MCF 10A (cell line): ENCODE data around the gene ZC3H12C. TPM values are rescaled to one million over a fixed set of nuclear protein-coding genes. Genes with fewer than 3 reads are reported as not detected.
"Not testable (repeated sequence)": the region's sequence is repeated elsewhere in the genome, so short reads cannot be mapped to it uniquely, and the experiment has no call there.

Experiments used
- BruUV-seq: library from RNA; stranded (reverse); fragments of 400-500 nt; replicated peaks from 2 replicates; lab custom pipeline; 2021; lab: Mats Ljungman, UMichigan
- CTCF ChIA-PET: fragments of 300-600 bp; sonication (Branson Sonifier 250); formaldehyde crosslinking; extraction: SDS; loops from one replicate; lab custom pipeline; 2021; ENCODE audit warnings: antibody characterized with exemption, inconsistent platforms; lab: Yijun Ruan, JAX
- POLR2A ChIA-PET: fragments of 300-600, 350-650 bp; sonication (Branson Sonifier 250); formaldehyde crosslinking; extraction: SDS; loops from one replicate; lab custom pipeline; 2020; ENCODE audit warnings: antibody characterized with exemption, inconsistent platforms; lab: Yijun Ruan, JAX
- DNase-seq: peaks from one replicate; pipeline ENCODE4 v3.0.0-alpha.2; 2018; ENCODE audit not compliant: unreplicated experiment
- H3K27ac Mint-ChIP-seq: one replicate; pipeline ENCODE4 v1.8.0; 2022; ENCODE audit warnings: mild to moderate bottlenecking, low read depth, mixed read lengths; ENCODE audit not compliant: unreplicated experiment
- H3K27me3 Mint-ChIP-seq: one replicate; pipeline ENCODE4 v1.8.0; 2022; ENCODE audit warnings: mixed read lengths; ENCODE audit not compliant: insufficient read depth, unreplicated experiment
- H3K36me3 Mint-ChIP-seq: one replicate; pipeline ENCODE4 v1.8.0; 2022; ENCODE audit warnings: mild to moderate bottlenecking, moderate library complexity, mixed read lengths; ENCODE audit not compliant: insufficient read depth, unreplicated experiment
- H3K4me1 Mint-ChIP-seq: one replicate; pipeline ENCODE4 v1.8.0; 2022; ENCODE audit warnings: mixed read lengths; ENCODE audit not compliant: insufficient read depth, unreplicated experiment
- H3K4me3 Mint-ChIP-seq: one replicate; pipeline ENCODE4 v1.8.0; 2022; ENCODE audit warnings: mild to moderate bottlenecking, moderate library complexity, mixed read lengths; ENCODE audit not compliant: unreplicated experiment
- H3K9me3 Mint-ChIP-seq: one replicate; pipeline ENCODE4 v1.8.0; 2022; ENCODE audit warnings: mixed read lengths; ENCODE audit not compliant: unreplicated experiment
- intact Hi-C: fragments of 100-400 bp; cut with micrococcal nuclease; formaldehyde crosslinking; loops from 2 replicates; pipeline ENCODE4 v1.14.1; 2022
- total RNA-seq: library from RNA; stranded (reverse); gene quantifications from 2 replicates; pipeline ENCODE4 v1.2.3, GENCODE V29; 2022
- TF ChIP-seq, protein P1 (sequence below): fragments of 200-600 bp; IDR thresholded peaks from one replicate; pipeline ENCODE4 v1.8.0; 2022; ENCODE audit warnings: antibody characterized with exemption, mild to moderate bottlenecking; ENCODE audit not compliant: unreplicated experiment

The ZC3H12C gene
- total RNA-seq, 1 experiment from 2014 or later = 37.7 TPM

DNA sequence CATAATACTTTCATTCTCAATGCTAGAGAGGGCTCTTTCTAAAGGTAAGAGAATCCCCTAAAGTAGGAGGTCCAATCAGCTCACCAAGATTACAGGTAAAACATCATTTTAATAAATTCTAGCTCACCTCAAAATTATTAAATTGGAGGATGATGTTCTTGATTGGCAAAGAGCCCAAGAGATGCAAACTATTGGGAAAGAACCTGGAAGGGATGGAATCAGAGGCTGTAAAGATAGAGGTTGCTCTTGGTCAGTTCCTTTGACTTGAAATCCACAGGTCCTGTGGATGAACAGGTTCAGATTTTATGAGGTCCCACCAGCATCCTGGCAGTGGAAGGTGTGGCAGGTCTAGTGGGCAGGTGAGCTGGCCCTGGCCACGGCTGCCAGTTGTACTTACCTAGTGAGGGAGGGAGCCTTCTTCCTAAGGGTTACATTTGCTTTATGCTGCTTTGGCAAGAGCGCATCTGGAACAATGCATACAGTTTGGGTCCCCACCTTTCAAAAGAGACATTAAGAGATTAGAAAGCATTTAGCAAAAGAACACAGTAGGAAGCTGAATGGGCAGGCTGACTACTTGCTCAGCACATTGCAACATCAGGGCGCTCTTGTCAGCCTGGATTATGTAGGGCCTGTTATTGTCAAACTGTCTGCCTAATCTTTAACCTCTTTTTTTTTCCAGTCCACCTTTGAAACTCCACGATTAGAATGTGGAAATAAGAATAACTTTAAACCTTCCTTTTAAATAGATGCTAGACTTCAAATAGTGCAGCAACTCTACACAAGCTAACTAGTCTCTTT, 106.2 kb downstream of the ZC3H12C start:
- intact Hi-C loops = no loop called here
- H3K27me3 Mint-ChIP-seq = no peaks in the 10 kb centered on the region
- no peaks in the 10 kb centered on the region for H3K9me3 Mint-ChIP-seq
- H3K27ac Mint-ChIP-seq = peak overlapping the region; percentile 28
- H3K4me1 Mint-ChIP-seq = peaks cover 51% of the 10 kb centered on the region
- CTCF ChIA-PET = interaction anchor here (0.6 to 8.6 kb wide), 14 partner anchors 13 to 253 kb away, joined by 3 to 74 read pairs (median 4); partner anchors contain the start of gene FDX1
- peaks cover 18% of the 10 kb centered on the region for H3K36me3 Mint-ChIP-seq
- H3K4me3 Mint-ChIP-seq = no peak overlapping the region
- POLR2A ChIA-PET = interaction anchor here (0.6 to 10.5 kb wide), 26 partner anchors 8 to 1140 kb away, joined by 3 to 146 read pairs (median 5); partner anchors contain the start of genes FDX1, RDX and ZC3H12C
- peak; percentile 64 for DNase-seq
- BruUV-seq = no TSS peak
- TF ChIP-seq, protein P1, sequence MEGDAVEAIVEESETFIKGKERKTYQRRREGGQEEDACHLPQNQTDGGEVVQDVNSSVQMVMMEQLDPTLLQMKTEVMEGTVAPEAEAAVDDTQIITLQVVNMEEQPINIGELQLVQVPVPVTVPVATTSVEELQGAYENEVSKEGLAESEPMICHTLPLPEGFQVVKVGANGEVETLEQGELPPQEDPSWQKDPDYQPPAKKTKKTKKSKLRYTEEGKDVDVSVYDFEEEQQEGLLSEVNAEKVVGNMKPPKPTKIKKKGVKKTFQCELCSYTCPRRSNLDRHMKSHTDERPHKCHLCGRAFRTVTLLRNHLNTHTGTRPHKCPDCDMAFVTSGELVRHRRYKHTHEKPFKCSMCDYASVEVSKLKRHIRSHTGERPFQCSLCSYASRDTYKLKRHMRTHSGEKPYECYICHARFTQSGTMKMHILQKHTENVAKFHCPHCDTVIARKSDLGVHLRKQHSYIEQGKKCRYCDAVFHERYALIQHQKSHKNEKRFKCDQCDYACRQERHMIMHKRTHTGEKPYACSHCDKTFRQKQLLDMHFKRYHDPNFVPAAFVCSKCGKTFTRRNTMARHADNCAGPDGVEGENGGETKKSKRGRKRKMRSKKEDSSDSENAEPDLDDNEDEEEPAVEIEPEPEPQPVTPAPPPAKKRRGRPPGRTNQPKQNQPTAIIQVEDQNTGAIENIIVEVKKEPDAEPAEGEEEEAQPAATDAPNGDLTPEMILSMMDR = no peak

DNA sequence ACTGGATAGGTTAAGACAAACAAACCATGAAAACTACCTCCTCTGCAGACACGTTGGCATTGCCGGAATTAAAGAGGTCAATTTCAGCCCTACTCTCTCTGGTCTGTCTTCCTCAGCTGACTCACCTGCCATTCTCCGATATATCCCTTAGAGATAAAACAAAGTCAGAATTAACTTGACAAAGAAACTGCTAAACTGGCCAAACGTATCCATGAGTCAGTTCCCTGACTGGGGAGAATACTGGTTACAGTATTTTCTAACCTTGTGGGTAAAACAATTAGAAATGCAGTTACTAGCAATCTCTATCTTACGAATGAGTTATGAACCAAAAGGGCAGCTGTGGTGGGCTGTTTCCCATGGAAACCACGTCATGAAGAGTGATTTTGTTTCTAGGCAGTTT, 107.0 kb downstream of the ZC3H12C start:
- peak overlapping the region; percentile 28 for H3K27ac Mint-ChIP-seq
- no peak overlapping the region for H3K4me3 Mint-ChIP-seq
- H3K9me3 Mint-ChIP-seq = no peaks in the 10 kb centered on the region
- peaks cover 48% of the 10 kb centered on the region for H3K4me1 Mint-ChIP-seq
- ChIA-PET POLR2A (interaction anchor here (0.6 to 10.5 kb wide), 24 partner anchors 8 to 1031 kb away, joined by 3 to 146 read pairs (median 6); partner anchors contain the start of genes FDX1, RDX and ZC3H12C), CTCF (interaction anchor here (0.8 to 8.6 kb wide), 15 partner anchors 21 to 232 kb away, joined by 3 to 74 read pairs (median 8); partner anchors contain the start of gene FDX1)
- no TSS peak for BruUV-seq
- intact Hi-C loops = loop anchor here (1.0 to 10.0 kb wide), 4 partner anchors 97 to 345 kb away; partner anchors contain the start of genes RDX and ZC3H12C
- peaks cover 18% of the 10 kb centered on the region for H3K36me3 Mint-ChIP-seq
- H3K27me3 Mint-ChIP-seq = no peaks in the 10 kb centered on the region
- TF ChIP-seq, protein P1 = no peak
- peak; percentile 32 for DNase-seq

DNA sequence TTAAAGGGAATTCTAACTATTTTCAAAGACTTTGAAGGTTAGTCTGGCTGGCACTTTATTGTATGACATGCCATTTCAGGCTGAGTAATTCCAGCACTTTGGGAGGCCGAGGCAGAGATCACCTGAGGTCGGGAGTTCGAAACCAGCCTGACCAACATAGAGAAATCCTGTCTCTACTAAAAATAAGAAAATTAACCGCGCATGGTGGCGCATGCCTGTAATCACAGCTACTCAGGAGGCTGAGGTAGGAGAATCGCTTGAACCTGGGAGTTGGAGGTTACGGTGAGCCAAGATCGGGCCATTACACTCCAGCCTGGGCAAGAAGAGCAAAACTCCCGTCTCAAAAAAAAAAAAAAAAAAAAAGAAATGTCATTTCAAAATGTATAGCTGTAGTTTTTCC, 107.6 kb downstream of the ZC3H12C start:
- TF ChIP-seq, protein P1 = no peak
- Mint-ChIP-seq H3K4me1 (peaks cover 42% of the 10 kb centered on the region), H3K4me3 (no peak overlapping the region), H3K27me3 (no peaks in the 10 kb centered on the region), H3K9me3 (no peaks in the 10 kb centered on the region), H3K27ac (peak overlapping the region; percentile 28), H3K36me3 (peaks cover 18% of the 10 kb centered on the region)
- DNase-seq = no peak
- BruUV-seq = no TSS peak
- ChIA-PET CTCF (interaction anchor here (0.6 to 8.6 kb wide), 27 partner anchors 16 to 1109 kb away, joined by 3 to 74 read pairs (median 5); partner anchors contain the start of gene FDX1), POLR2A (interaction anchor here (0.9 to 10.5 kb wide), 25 partner anchors 17 to 1030 kb away, joined by 3 to 146 read pairs (median 6); partner anchors contain the start of genes FDX1, RDX and ZC3H12C)
- intact Hi-C loops = loop anchor here (1.0 to 10.0 kb wide), 9 partner anchors 48 to 1029 kb away; partner anchors contain the start of genes RDX and ZC3H12C

DNA sequence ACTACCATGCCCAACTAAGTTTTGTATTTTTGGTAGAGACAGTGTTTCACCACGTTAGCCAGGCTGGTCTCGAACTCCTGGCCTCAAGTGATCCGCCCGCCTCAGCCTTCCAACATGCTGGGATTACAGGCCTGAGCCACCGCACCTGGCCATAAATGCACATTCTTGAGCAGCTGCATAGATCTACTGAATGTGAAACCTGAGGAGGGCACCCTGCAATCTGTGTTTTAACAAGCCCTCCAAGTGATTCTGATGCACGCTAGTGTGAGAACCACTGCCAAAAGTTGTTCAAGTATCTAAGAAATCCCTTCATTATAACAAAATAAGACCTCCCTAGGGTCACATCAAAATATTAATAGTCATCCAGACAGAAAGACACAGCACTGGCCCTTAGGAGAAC, 113.9 kb downstream of the ZC3H12C start:
- no TSS peak for BruUV-seq
- no peaks in the 10 kb centered on the region for H3K4me1 Mint-ChIP-seq
- DNase-seq = no peak
- no peaks in the 10 kb centered on the region for H3K36me3 Mint-ChIP-seq
- intact Hi-C loops = loop anchor here (10.0 kb wide), 1 partner anchor 352 kb away; no protein-coding TSS in a partner anchor
- no peaks in the 10 kb centered on the region for H3K9me3 Mint-ChIP-seq
- H3K27me3 Mint-ChIP-seq = no peaks in the 10 kb centered on the region
- H3K27ac Mint-ChIP-seq = no peak overlapping the region
- POLR2A ChIA-PET = interaction anchor here (0.7 kb wide), 1 partner anchor 227 kb away, joined by 3 read pairs; no protein-coding TSS in a partner anchor
- no peak overlapping the region for H3K4me3 Mint-ChIP-seq
- CTCF ChIA-PET = interaction anchor here (0.8 kb wide), 1 partner anchor 167 kb away, joined by 5 read pairs; no protein-coding TSS in a partner anchor
- TF ChIP-seq, protein P1 = no peak

DNA sequence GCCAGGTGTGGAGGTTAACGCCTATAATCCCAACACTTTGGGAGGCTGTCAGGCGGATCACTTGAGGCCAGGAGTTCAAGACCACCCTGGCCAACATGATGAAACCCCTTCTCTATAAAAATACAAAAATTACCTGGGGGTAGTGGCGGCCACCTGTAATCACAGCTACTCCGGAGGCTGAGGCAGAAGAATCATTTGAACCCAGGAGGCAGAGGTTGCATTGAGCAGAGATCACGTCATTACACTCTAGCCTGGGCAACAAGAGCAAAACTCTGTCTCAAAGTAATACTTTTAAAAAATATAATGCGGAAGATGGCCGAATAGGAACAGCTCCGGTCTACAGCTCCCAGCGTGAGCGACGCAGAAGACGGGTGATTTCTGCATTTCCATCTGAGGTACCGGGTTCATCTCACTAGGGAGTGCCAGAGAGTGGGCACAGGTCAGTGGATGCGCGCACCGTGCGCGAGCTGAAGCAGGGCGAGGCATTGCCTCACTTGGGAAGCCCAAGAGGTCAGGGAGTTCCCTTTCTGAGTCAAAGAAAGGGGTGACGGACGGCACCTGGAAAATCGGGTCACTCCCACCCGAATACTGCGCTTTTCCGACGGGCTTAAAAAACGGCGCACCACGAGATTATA, 115.6 kb downstream of the ZC3H12C start:
- H3K4me1 Mint-ChIP-seq, POLR2A ChIA-PET, BruUV-seq, H3K9me3 Mint-ChIP-seq, CTCF ChIA-PET, DNase-seq, H3K27ac Mint-ChIP-seq, H3K27me3 Mint-ChIP-seq, H3K36me3 Mint-ChIP-seq: not testable (repeated sequence)
- intact Hi-C loops = loop anchor here (10.0 kb wide), 1 partner anchor 354 kb away; no protein-coding TSS in a partner anchor
- peak overlapping the region; percentile 31 for H3K4me3 Mint-ChIP-seq
